Measurements from ENCODE around the gene C21orf58.

The C21orf58 gene

DNA sequence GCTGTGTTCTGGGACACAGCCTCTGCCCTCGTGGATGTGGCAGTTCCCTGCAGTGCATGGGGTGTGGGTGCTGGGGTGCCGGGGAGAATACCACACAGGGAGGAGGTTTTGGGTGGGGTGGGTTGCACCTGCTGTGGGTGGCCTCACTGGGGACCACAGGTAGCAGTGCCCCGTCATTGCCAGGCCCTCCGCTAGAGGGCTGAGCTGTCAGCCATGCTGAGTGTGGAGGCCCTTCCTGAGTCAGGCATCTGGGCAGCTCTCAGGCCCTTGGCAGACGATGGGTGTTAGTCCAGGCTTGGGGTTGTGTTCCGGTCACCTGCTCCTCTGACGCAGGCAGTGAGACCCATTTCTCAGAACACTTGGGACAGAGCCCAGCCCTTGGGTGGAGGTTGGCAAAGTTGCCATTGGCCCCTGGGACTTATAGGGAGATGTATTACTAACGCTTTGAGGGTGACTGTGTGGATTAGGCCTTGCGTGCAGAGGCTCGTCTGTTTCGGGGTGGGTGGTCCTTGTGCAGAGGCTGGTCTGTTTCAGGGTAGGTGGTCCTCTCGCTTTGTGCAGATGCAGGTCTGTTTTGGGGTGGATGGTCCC, 24.2 kb upstream of the C21orf58 start:
- no peak for TF ChIP-seq CTCF (conservative IDR thresholded peaks at IDR 0.05; ENCODE audit: low read depth, low read length)
- no peak overlapping the region for H3K4me3 ChIP-seq (ENCODE audit: low read length)
- DNase-seq (ENCODE audit: low read depth), result no peak

DNA sequence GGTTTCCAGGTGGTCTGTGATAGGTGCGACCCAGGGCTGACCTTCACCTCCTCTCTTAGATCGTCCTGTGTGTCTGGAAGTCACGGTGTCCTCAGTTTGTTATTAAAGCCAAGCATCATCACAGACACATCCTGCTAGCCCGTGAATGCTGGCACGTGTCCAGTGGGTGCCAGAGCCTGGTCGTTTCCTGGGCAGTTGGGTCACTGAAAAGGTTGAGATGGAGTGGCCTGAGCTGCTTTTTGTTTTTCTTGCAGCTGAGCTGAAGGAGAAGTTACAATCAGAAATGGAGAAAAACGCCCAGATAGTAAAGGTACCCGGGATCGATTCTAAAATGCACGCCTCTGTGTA, 23.5 kb upstream of the C21orf58 start:
- no peak for TF ChIP-seq CTCF (conservative IDR thresholded peaks at IDR 0.05; ENCODE audit: low read depth, low read length)
- no peak overlapping the region for H3K4me3 ChIP-seq (ENCODE audit: low read length)
- DNase-seq (ENCODE audit: low read depth), result no peak

- no peak overlapping the region for H3K4me3 ChIP-seq (ENCODE audit: low read length)
- TF ChIP-seq CTCF (conservative IDR thresholded peaks at IDR 0.05; ENCODE audit: low read depth, low read length), result no peak
- DNase-seq (ENCODE audit: low read depth), result no peak
These were observed 22.9 kb upstream of the C21orf58 start for GRCh38 chr21:46346296-46347202.

GRCh38 chr21:46345861-46346260, 22.2 kb upstream of the C21orf58 start:
- no peak for TF ChIP-seq CTCF (conservative IDR thresholded peaks at IDR 0.05; ENCODE audit: low read depth, low read length)
- DNase-seq (ENCODE audit: low read depth), result no peak

DNA sequence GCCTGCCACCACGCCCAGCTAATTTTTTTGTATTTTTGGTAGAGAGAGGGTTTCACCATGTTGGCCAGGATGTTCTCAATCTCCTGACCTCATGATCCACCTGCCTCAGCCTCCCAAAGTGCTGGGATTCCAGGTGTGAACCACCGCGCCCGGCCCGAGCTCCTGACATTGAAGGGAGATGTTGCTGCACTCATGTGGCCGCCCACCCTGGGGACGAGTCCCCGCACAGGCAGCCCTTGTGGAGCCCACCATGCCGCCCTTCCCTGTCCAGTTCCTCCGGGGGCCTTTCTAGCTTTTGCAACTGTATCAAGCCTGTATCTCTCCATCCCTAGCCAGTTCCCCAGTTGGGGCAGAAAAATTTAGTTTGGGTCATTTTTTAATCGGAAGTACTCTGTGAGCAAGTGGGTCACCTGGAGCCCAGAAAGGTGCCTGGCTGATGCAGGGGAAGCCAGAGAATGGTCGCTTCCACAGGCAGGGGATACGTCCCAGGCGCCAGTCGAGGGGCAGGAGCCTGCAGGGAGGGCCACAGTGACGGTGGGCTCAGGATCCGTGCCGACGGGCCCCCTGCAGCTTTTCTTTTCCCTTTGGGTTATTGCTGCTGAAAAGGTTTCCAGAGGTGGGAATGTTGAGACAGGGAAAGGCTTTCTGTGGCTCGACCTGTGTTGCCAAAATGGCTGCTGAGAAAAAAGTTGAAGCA, 20.7 kb upstream of the C21orf58 start:
- no peak overlapping the region for H3K4me3 ChIP-seq (ENCODE audit: low read length)
- TF ChIP-seq CTCF (conservative IDR thresholded peaks at IDR 0.05; ENCODE audit: low read depth, low read length), result no peak
- DNase-seq (ENCODE audit: low read depth), result no peak

More at GRCh38 chr21:46345861-46346260, 22.2 kb upstream of the C21orf58 start:
- no peak overlapping the region for H3K4me3 ChIP-seq (ENCODE audit: low read length)

- H3K4me3 ChIP-seq (ENCODE audit: low read length), result no peak overlapping the region
- TF ChIP-seq CTCF (conservative IDR thresholded peaks at IDR 0.05; ENCODE audit: low read depth, low read length), result no peak
- DNase-seq (ENCODE audit: low read depth), result no peak
These were observed 17.3 kb upstream of the C21orf58 start for GRCh38 chr21:46340998-46341397.
